NB4 (cell line): ENCODE data around the gene YBX1.

Experiments
- CTCF ChIP-seq: IDR thresholded peaks from one replicate; pipeline ENCODE4 v1.5.1; 2012; ENCODE audit warnings: low read depth, low read length
- MAX ChIP-seq: IDR thresholded peaks from 2 replicates; pipeline ENCODE4 v1.6.1; 2011; ENCODE audit warnings: low read depth, low read length
- POLR2A ChIP-seq: IDR thresholded peaks from 2 replicates; pipeline ENCODE4 v1.6.1; 2011; ENCODE audit warnings: mild to moderate bottlenecking; ENCODE audit not compliant: insufficient read length; ENCODE audit errors: extremely low read depth

- TF ChIP-seq CTCF (no peak), POLR2A (no peak), MAX (no peak)
Measured at GRCh38 chr1:42692461-42692860, 10.2 kb downstream of the YBX1 start.
